Pancreas (tissue), 10 donors: Measurements from ENCODE around the gene LSM14B. TPM values are rescaled to one million over a fixed set of nuclear protein-coding genes. Genes with fewer than 3 reads are reported as not detected.

ENCODE experiments used
- ATAC-seq, 4 donors: fragments of 200-7000 bp; cut with Tn5 transposase; one replicate each; pipeline versions ENCODE4 v1.8.0 to v1.9.1; 2020; ENCODE audit warnings: mild to moderate bottlenecking in 4 of 4, moderate library complexity in 4 of 4
- DNase-seq, 6 donors: peaks; one replicate each; pipeline ENCODE4 v3.0.0-alpha.2; 2020
- FAIRE-seq: peaks from 2 replicates; lab custom pipeline; 2012; peaks lifted over from hg19 to GRCh38; lab: Jason Lieb, UNC
- H3K27ac ChIP-seq, 4 donors: fragments of 200-600 bp; sonication (generic); 1 replicate in 3 of 4; 2 replicates in 1 of 4; pipeline versions ENCODE4 v1.5.0 to v1.8.0; 2020
- H3K27me3 ChIP-seq, 4 donors: fragments of 200-600 bp; one replicate each; pipeline ENCODE4 v1.8.0; 2021
- H3K36me3 ChIP-seq, 3 donors: fragments of 200-600 bp; sonication (generic) in 1 of 3; one replicate each; pipeline versions ENCODE4 v1.5.0 to v1.8.0; 2020 to 2021
- H3K4me1 ChIP-seq, 3 donors: fragments of 200-600 bp; one replicate each; pipeline ENCODE4 v1.8.0; 2021
- H3K4me3 ChIP-seq, 4 donors: fragments of 200-600 bp; sonication (generic) in 2 of 4; one replicate each; pipeline versions ENCODE4 v1.5.0 to v1.8.0; 2020 to 2021
- H3K9me3 ChIP-seq, 4 donors: fragments of 200-600 bp; one replicate each; pipeline ENCODE4 v1.8.0; 2021
- WGBS, 2 donors: extraction: QIAGEN DNeasy Blood & Tissue Kit; methylation state at CpG; one replicate each; pipeline ENCODE4 v1.1.7; 2013; 5-methylcytosine and 5-hydroxymethylcytosine counted together
- intact Hi-C, 3 donors: fragments of 100-400 bp; cut with DNase I; formaldehyde crosslinking; loops; one replicate each; pipeline versions ENCODE4 v1.11.1 to v1.14.2; 2022
- polyA plus RNA-seq, 2 donors: library from polyadenylated mRNA; stranded (reverse); fragments of 200-250 nt; gene quantifications; one replicate each; pipeline ENCODE4 v1.2.3, GENCODE V29; 2013
- total RNA-seq, 6 donors: library from RNA; stranded (reverse); fragmentation: NEBNext Ultra II Directional in 4 of 6; extraction: Animal tissue kit (Norgen Biotek cat#: 25700) in 4 of 6; gene quantifications; one replicate each; pipeline versions ENCODE4 v1.2.1 to v1.2.4, GENCODE V29; 2021 to 2023
- TF ChIP-seq, protein P1 (sequence below), 4 donors: fragments of 200-600 bp; sonication (generic) in 3 of 4; IDR thresholded peaks; one replicate each; pipeline versions ENCODE4 v1.5.0 to v1.8.0; 2021; ENCODE audit warnings: antibody characterized with exemption in 4 of 4
- donor health status: healthy with polysubstance abuse.
- donor health status: DM: no; HTN: no; CAD: no; lungs with moderate emphysema.
- donor health status: DM: no; HTN: no; CAD: no.
- donor health status: control.
- donor health status: control.
- donor health status: Bipolar disorder and iron deficiency.
- donor health status: DM: yes; HTN: yes; CAD: no.
- donor health status: DM: no; HTN: no; CAD: no.
- donor health status: DM: no; HTN: no; CAD: no.
- donor health status: DM: yes; HTN: yes; CAD: no.

The LSM14B gene
- total and polyA plus RNA-seq, 8 donors: 8.4 to 20.1 (median 16.7) TPM

DNA sequence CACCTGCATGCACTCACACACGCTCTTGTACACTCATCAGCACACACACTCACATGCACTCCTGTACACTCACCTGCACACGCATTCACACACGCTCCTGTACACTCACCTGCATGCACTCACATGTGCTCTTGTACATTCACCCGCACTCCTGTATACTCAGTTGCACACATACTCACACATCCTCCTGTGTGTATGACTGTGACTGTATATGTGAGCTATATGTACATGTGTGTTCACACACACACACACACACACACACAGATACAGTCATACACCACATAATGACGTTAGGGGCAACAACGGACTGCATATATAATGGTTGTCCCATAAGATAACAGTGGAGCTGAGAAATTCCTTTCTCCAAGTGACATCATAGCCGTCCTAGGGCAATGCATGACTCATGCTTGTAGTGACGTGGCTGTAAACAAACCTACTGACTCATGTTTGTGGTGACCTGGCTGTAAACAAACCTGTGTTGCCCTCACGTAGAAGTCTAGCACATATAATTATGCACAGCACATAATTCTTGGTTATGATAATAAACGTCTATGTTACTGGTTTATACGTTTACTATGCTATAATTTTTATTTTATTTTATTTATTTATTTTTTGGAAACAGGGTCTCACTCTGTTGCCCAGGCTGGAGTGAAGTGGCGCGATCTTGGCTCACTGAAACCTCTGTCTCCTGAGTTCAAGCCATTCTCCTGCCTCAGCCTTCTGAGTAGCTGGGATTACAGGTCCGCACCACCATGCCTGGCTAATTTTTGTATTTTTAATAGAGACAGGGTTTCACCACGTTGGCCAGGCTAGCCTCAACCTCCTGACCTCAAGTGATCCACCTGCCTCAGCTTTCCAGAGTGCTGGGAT lies 33.8 kb upstream of the LSM14B start:
- WGBS, 2 donors: 54 to 56% methylated on average over 15 of the region's 15 CpGs
- Histone ChIP-seq H3K9me3 (no peaks in the 10 kb centered on the region), H3K36me3 (no peaks in the 10 kb centered on the region), H3K27me3 (no peaks in the 10 kb centered on the region), H3K4me1 (no peaks in the 10 kb centered on the region), H3K4me3 (no peak overlapping the region), H3K27ac (no peak overlapping the region)
- TF ChIP-seq, protein P1, sequence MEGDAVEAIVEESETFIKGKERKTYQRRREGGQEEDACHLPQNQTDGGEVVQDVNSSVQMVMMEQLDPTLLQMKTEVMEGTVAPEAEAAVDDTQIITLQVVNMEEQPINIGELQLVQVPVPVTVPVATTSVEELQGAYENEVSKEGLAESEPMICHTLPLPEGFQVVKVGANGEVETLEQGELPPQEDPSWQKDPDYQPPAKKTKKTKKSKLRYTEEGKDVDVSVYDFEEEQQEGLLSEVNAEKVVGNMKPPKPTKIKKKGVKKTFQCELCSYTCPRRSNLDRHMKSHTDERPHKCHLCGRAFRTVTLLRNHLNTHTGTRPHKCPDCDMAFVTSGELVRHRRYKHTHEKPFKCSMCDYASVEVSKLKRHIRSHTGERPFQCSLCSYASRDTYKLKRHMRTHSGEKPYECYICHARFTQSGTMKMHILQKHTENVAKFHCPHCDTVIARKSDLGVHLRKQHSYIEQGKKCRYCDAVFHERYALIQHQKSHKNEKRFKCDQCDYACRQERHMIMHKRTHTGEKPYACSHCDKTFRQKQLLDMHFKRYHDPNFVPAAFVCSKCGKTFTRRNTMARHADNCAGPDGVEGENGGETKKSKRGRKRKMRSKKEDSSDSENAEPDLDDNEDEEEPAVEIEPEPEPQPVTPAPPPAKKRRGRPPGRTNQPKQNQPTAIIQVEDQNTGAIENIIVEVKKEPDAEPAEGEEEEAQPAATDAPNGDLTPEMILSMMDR (IDR thresholded peaks at IDR 0.05): no peak
- peak in 1 of 6 donors; percentile 46 for DNase-seq
- intact Hi-C loops: no loop called here
- FAIRE-seq: no peak
- peak; percentile 40 to 78 (median 52) for ATAC-seq

DNA sequence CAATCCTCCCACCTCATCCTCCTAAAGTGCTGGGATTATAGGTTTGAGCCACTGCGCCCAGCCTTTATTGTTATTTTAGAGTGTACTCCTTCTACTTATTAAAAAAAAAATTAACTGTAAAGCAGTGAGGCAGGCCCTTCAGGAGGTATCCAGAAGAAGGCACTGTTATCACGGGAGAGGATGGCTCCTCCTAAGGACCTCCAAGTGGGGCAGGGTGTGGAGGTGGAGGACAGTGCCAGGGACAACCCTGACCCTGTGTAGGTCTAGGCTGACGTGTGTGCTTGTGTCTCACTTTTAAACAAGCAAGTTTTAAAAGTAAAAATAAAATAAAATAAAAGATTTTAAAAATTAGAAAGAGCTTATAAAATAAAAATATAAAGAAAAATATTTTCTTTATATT lies 32.9 kb upstream of the LSM14B start:
- 48 to 52% methylated on average over 3 of the region's 3 CpGs for WGBS, 2 donors
- Histone ChIP-seq H3K27me3 (no peaks in the 10 kb centered on the region), H3K9me3 (no peaks in the 10 kb centered on the region), H3K36me3 (no peaks in the 10 kb centered on the region), H3K4me3 (no peak overlapping the region), H3K27ac (no peak overlapping the region), H3K4me1 (no peaks in the 10 kb centered on the region)
- no peak for ATAC-seq
- TF ChIP-seq, protein P1 (IDR thresholded peaks at IDR 0.05): no peak
- FAIRE-seq: no peak
- intact Hi-C loops: no loop called here
- DNase-seq: no peak

DNA sequence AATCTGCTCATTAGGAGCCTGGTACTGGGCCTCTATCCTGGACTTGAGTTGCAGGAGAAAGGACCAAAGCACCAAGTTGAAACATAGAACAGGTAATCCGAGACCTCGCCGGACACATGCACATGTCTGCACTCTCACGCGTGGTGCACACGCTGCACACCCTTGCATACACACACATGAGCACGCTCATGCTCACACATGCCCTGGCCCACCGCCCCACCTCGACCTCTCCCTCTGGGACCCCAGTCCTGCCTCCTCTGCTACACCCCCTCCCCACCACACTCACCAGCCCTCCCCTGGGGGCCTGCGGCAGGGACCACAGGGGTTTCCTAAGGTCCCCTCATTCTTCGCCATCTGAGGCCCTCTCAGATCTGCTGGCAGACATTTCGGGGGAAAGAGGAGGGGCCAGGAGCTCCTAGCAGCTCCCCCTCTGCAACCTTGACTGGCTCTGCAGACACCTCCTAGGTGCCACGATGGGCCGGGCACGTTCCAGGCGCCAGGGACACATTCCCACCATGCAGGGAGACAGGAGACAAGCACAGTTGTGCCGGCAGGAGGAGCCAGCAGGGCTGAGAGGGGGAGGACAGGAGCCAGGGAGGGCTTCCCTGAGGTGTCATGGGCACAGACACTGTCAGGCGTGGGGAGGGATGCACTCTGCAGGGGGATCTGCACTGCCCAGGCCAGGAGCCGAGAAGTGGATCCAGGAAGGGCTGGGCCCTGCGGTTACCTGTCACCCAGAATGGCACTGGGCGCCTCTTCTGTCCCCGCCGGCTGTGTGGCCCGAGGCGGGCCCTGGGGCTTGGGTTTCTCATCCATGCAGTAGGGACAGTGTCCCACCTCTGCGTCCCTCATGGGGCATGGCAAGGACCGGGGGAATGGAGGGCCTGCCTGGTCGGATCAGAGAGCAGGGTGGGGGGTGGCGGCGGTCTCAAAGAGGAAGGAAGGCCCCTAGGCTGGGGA lies 25.6 kb upstream of the LSM14B start:
- H3K36me3 ChIP-seq: no peaks in the 10 kb centered on the region
- TF ChIP-seq, protein P1 (IDR thresholded peaks at IDR 0.05): no peak
- no peak overlapping the region for H3K4me3 ChIP-seq
- WGBS, 2 donors: 86 to 90% methylated on average over 29 to 30 of the region's 30 CpGs
- no peak for ATAC-seq
- H3K9me3 ChIP-seq: no peaks in the 10 kb centered on the region
- no peak overlapping the region for H3K27ac ChIP-seq
- intact Hi-C loops: no loop called here
- no peaks in the 10 kb centered on the region for H3K4me1 ChIP-seq
- FAIRE-seq: no peak
- no peaks in the 10 kb centered on the region for H3K27me3 ChIP-seq
- DNase-seq: peak in 1 of 6 donors; percentile 60

DNA sequence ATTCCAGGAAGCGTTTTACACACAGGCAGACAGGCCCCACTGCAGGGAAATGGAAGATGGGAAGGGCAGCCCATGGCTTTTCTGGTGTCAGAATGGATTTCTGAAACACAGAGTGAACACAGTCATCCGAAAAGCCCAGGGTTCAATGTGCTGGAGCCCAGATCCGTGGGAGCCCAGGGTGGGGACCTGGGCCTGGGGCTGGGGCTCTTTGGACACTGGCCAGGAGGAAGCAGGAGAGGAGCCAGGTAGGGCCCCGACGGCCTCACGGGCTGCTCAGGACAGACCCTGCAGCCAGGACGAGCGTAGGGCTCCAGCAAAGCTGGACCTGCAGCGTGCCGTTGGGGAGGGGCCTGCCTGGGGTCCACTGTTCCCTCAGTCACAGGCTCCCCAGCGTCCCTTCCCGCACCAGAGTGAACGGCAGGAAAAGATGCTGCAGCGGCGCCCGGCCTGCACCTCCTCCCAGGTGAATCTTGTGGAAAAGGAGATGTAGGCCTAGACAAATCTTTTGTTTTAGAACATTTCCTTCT lies 24.3 kb upstream of the LSM14B start:
- no peaks in the 10 kb centered on the region for H3K4me1 ChIP-seq
- H3K9me3 ChIP-seq: no peaks in the 10 kb centered on the region
- no peak overlapping the region for H3K27ac ChIP-seq
- ATAC-seq (no peak), FAIRE-seq (no peak), DNase-seq (peak in 1 of 6 donors; percentile 25)
- WGBS, 2 donors: 83 to 84% methylated on average over 16 of the region's 16 CpGs
- H3K36me3 ChIP-seq: no peaks in the 10 kb centered on the region
- intact Hi-C loops: no loop called here
- H3K4me3 ChIP-seq: no peak overlapping the region
- TF ChIP-seq, protein P1 (IDR thresholded peaks at IDR 0.05): no peak
- H3K27me3 ChIP-seq: no peaks in the 10 kb centered on the region
